GM12878 (cell line): ENCODE data around the gene SNCA. TPM values are rescaled to one million over a fixed set of nuclear protein-coding genes. Genes with fewer than 3 reads are reported as not detected.

ENCODE experiments used
- ATAC-seq: fragments of 200-7000 bp; cut with Tn5 transposase; 3 replicates; pipeline ENCODE4 v1.9.1; 2020; ENCODE audit warnings: mild to moderate bottlenecking, moderate library complexity
- BruUV-seq: library from RNA; stranded (reverse); fragments of 400-500 nt; replicated peaks from 2 replicates; lab custom pipeline; 2021; lab: Mats Ljungman, UMichigan
- CTCF ChIA-PET: fragments of 300-600 bp; sonication (Branson Sonifier 250); formaldehyde crosslinking; extraction: SDS; loops from one replicate; lab custom pipeline; 2021; ENCODE audit warnings: inconsistent platforms; lab: Yijun Ruan, JAX
- POLR2A ChIA-PET: fragments of 350-600 bp; formaldehyde crosslinking; extraction: SDS; loops from one replicate; lab custom pipeline; 2021; ENCODE audit warnings: inconsistent platforms; lab: Charles Lee
- RAD21 ChIA-PET: fragments of 300-600 bp; sonication (Branson Sonifier 250); formaldehyde crosslinking; loops from one replicate; lab custom pipeline; 2023; ENCODE audit warnings: antibody characterized with exemption; ENCODE audit not compliant: unreplicated experiment; lab: Charles Lee
- SMC1A ChIA-PET: fragments of 300-600 bp; sonication (Branson Sonifier 250); formaldehyde crosslinking; loops from one replicate; lab custom pipeline; 2023; ENCODE audit not compliant: unreplicated experiment, uncharacterized antibody; lab: Charles Lee
- DNase-seq: peaks from one replicate; pipeline ENCODE4 v3.0.0-alpha.2; 2011; ENCODE audit warnings: low read depth, low spot score
- FAIRE-seq: peaks from 3 replicates; lab custom pipeline; 2011; peaks lifted over from hg19 to GRCh38; lab: Jason Lieb, UNC
- H2AFZ ChIP-seq: 2 replicates; pipeline ENCODE4 v1.6.0; 2011; ENCODE audit warnings: low read depth, low read length, control low read depth; ENCODE audit not compliant: control insufficient read depth
- H3K27ac ChIP-seq: 2 replicates; pipeline ENCODE4 v1.5.1; 2011; ENCODE audit warnings: control low read depth; ENCODE audit not compliant: control insufficient read depth, insufficient read depth
- H3K27me3 ChIP-seq, 2 experiments: replicated peaks in 1 of 2; 2 replicates each; pipeline versions ENCODE4 v1.6.0 to v1.6.1; 2011; ENCODE audit warnings: low read length in 1 of 2; ENCODE audit not compliant: control insufficient read depth in 2 of 2, insufficient read depth in 2 of 2
- H3K36me3 ChIP-seq, 2 experiments: 2 replicates each; pipeline ENCODE4 v1.5.1; 2011; ENCODE audit warnings: low read length in 1 of 2; ENCODE audit not compliant: control insufficient read depth in 2 of 2, insufficient read depth in 2 of 2
- H3K4me1 ChIP-seq: 2 replicates; pipeline ENCODE4 v1.6.1; 2011; ENCODE audit warnings: mild to moderate bottlenecking, low read length, moderate library complexity, mixed read lengths; ENCODE audit not compliant: control insufficient read depth, insufficient read depth
- H3K4me2 ChIP-seq: 2 replicates; pipeline ENCODE4 v1.6.0; 2011; ENCODE audit warnings: control low read depth; ENCODE audit not compliant: control insufficient read depth, insufficient read depth
- H3K4me3 ChIP-seq: fragments of 200-600 bp; sonication (generic); 2 replicates; pipeline ENCODE4 v1.5.1; 2016
- H3K79me2 ChIP-seq: 2 replicates; pipeline ENCODE4 v1.6.0; 2011; ENCODE audit warnings: low read length; ENCODE audit not compliant: control insufficient read depth, insufficient read depth
- H3K9ac ChIP-seq: 2 replicates; pipeline ENCODE4 v1.8.0; 2011; ENCODE audit warnings: low read length, control low read depth, mixed read lengths; ENCODE audit not compliant: control insufficient read depth, insufficient read depth
- H3K9me3 ChIP-seq: replicated peaks from 3 replicates; pipeline ENCODE4 v1.5.1; 2011; ENCODE audit warnings: mild to moderate bottlenecking, low read length; ENCODE audit not compliant: control insufficient read depth, insufficient read depth
- H4K20me1 ChIP-seq: 2 replicates; pipeline ENCODE4 v1.6.0; 2011; ENCODE audit not compliant: control insufficient read depth, insufficient read depth
- BCL11A ChIP-seq: IDR thresholded peaks from 2 replicates; pipeline ENCODE4 v1.6.1; 2011; ENCODE audit warnings: low read depth, low read length
- EGR1 ChIP-seq, 2 experiments: IDR thresholded peaks; 1 replicate in 1 of 2; 2 replicates in 1 of 2; pipeline ENCODE4 v1.6.1; 2011 to 2012; ENCODE audit warnings: low read depth in 2 of 2, low read length in 2 of 2, borderline replicate concordance in 1 of 2, mild to moderate bottlenecking in 1 of 2, moderate library complexity in 1 of 2
- IKZF2 ChIP-seq, 2 experiments: fragments of 450-650 bp; IDR thresholded peaks; 2 replicates each; pipeline ENCODE4 v1.6.1; 2017; ENCODE audit warnings: mild to moderate bottlenecking in 2 of 2, moderate library complexity in 2 of 2
- IRF4 ChIP-seq: IDR thresholded peaks from 2 replicates; pipeline ENCODE4 v1.6.1; 2011; ENCODE audit warnings: low read depth, low read length
- POLR2AphosphoS2 ChIP-seq: IDR thresholded peaks from 2 replicates; pipeline ENCODE4 v1.6.1; 2011; ENCODE audit warnings: low read depth, mild to moderate bottlenecking, low read length, improper control_type of control experiment, moderate library complexity
- POU2F2 ChIP-seq: IDR thresholded peaks from 3 replicates; pipeline ENCODE4 v1.6.1; 2011; ENCODE audit warnings: low read depth, mild to moderate bottlenecking, low read length, borderline replicate concordance
- WGBS: methylation state at CpG from one replicate; pipeline ENCODE4 v1.1.6; 2016; ENCODE audit warnings: low lambda C conversion rate; ENCODE audit not compliant: insufficient replicate concordance, insufficient coverage; ENCODE audit errors: missing lambda C conversion rate; 5-methylcytosine and 5-hydroxymethylcytosine counted together
- in situ Hi-C: fragments of 300-500 bp; cut with MboI; formaldehyde crosslinking; loops from 9 replicates; pipeline ENCODE4 v1.14.3; 2018; ENCODE audit warnings: mixed read lengths
- intact Hi-C: fragments of 100-400 bp; cut with micrococcal nuclease; formaldehyde crosslinking; loops from one replicate; pipeline ENCODE4 v1.14.2; 2022; ENCODE audit not compliant: unreplicated experiment
- polyA plus RNA-seq, 11 experiments: library from polyadenylated mRNA; depleted of rRNA in 4 of 11; unstranded in 6 of 11; stranded (reverse) in 5 of 11; fragments of >200 nt; fragmentation: Nextera tagmentation in 4 of 11; fragmentation: Illumina TruSeq in 1 of 11; extraction: Ambion mirVana in 4 of 11; extraction: Trizol in 1 of 11; gene quantifications; 1 replicate in 1 of 11; 2 replicates in 10 of 11; pipeline versions ENCODE4 v1.2.1 to v1.2.3, GENCODE V29; 2011 to 2016; ENCODE audit warnings: inconsistent platforms in 2 of 11, missing spikeins in 2 of 11, low read depth in 1 of 11
- total RNA-seq, 4 experiments: library from RNA; depleted of rRNA in 3 of 4; stranded (reverse); fragments of >200 nt in 3 of 4; fragmentation: Illumina TruSeq in 1 of 4; extraction: Trizol in 1 of 4; gene quantifications; 2 replicates each; pipeline versions ENCODE4 v1.2.1 to v1.2.3, GENCODE V29; 2013 to 2021
- TF ChIP-seq, protein P1 (sequence below): fragments of 450-650 bp; IDR thresholded peaks from 2 replicates; pipeline ENCODE4 v1.6.1; 2018; ENCODE audit warnings: borderline replicate concordance, mild to moderate bottlenecking; ENCODE audit not compliant: partially characterized antibody

SNCA gene
- total and polyA plus RNA-seq, 10 of the 15 experiments (the other 5 are each of a cell fraction or from before 2014, with no cell fraction given) = 0.22 TPM; not detected in 9

- TF ChIP-seq, protein P1, sequence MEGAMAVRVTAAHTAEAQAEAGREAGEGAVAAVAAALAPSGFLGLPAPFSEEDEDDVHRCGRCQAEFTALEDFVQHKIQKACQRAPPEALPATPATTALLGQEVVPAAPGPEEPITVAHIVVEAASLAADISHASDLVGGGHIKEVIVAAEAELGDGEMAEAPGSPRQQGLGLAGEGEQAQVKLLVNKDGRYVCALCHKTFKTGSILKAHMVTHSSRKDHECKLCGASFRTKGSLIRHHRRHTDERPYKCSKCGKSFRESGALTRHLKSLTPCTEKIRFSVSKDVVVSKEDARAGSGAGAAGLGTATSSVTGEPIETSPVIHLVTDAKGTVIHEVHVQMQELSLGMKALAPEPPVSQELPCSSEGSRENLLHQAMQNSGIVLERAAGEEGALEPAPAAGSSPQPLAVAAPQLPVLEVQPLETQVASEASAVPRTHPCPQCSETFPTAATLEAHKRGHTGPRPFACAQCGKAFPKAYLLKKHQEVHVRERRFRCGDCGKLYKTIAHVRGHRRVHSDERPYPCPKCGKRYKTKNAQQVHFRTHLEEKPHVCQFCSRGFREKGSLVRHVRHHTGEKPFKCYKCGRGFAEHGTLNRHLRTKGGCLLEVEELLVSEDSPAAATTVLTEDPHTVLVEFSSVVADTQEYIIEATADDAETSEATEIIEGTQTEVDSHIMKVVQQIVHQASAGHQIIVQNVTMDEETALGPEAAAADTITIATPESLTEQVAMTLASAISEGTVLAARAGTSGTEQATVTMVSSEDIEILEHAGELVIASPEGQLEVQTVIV = no peak
- TF ChIP-seq POLR2AphosphoS2 = no peak
Observed at GRCh38 chr4:89682808-89683207, 154.2 kb downstream of the SNCA start (continued).

GRCh38 chr4:89681671-89682070 lies 155.3 kb downstream of the SNCA start:
- H3K27ac ChIP-seq = no peak overlapping the region
- in situ Hi-C loops (no loop called here), intact Hi-C loops (no loop called here)
- no peak overlapping the region for H3K9ac ChIP-seq
- ChIA-PET RAD21 (no interaction called here), POLR2A (no interaction called here), CTCF (no interaction called here), SMC1A (no interaction called here)
- H3K4me2 ChIP-seq = no peak overlapping the region
- H3K9me3 ChIP-seq = no peaks in the 10 kb centered on the region
- FAIRE-seq (no peak), DNase-seq (no peak), ATAC-seq (no peak)
- 4% methylated on average over 1 of the region's 1 CpG for WGBS
- no peak overlapping the region for H2AFZ ChIP-seq
- no peak for TF ChIP-seq BCL11A
- TF ChIP-seq POU2F2 = no peak
- no peak for TF ChIP-seq IRF4
- no peak for TF ChIP-seq EGR1 (IDR thresholded peaks at IDR 0.05; ENCODE audit: borderline replicate concordance in 1 of 2, low read depth in 2 of 2, low read length in 2 of 2)
- no peak for TF ChIP-seq IKZF2 (IDR thresholded peaks at IDR 0.05)
- H3K4me1 ChIP-seq = no peaks in the 10 kb centered on the region
- H3K4me3 ChIP-seq = no peak overlapping the region
- BruUV-seq = no TSS peak
- H4K20me1 ChIP-seq = no peaks in the 10 kb centered on the region
- H3K36me3 ChIP-seq = no peaks in the 10 kb centered on the region
- H3K27me3 ChIP-seq = no peaks in the 10 kb centered on the region
- H3K79me2 ChIP-seq = no peaks in the 10 kb centered on the region
